ENCODE results near the gene CDC14A.
A peak's percentile ranks its signal among the peaks of the same experiment; 100 is the strongest.
"Not testable (repeated sequence)": the region's sequence is repeated elsewhere in the genome, so short reads cannot be mapped to it uniquely, and the experiment has no call there.

The CDC14A gene

DNA sequence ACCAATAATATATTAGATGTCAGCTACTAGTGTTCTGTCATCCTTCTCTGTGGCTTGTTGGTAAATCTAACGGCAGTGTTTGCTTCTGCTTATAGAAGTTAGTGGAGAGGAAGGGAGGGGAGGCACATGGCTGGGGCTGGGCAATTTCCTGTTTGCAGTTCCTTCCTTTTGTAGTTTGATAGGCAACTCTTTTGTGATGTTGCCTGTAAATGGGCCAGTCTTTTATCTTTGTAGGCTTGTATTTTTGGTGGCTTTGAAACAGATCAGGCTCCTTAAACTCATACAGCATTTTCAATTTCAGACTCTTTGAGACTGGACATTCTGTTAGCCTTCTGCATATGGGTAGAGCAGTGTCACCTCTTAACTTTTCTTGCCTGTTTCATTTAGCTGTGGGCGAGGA, 48.1 kb downstream of the CDC14A start:
- DNase-seq (ENCODE audit: low read depth in 2 of 2) = peak in 1 of 2 donors; percentile 32

GRCh38 chr1:100404821-100405220, 52.5 kb downstream of the CDC14A start:
- no peak for DNase-seq (ENCODE audit: low read depth in 2 of 2)

GRCh38 chr1:100405902-100406301, 53.6 kb downstream of the CDC14A start:
- not testable (repeated sequence) for DNase-seq (ENCODE audit: low read depth in 2 of 2)

DNA sequence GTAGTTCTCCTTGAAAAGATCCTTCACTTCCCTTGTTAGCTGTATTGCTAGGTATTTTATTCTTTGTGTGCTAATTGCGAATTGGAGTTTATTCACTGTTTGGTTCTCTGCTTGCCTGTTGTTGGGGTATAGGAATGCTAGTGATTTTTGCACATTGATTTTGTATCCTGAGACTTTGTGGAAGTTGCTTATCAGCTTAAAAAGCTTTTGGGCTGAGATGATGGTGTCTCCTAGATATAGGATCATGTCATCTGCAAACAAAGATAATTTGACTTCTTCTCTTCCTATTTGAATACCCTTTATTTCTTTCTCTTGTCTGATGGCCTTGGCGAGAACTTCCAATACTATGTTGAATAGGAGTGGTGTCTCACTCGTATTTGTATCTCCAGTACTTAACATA, 55.1 kb downstream of the CDC14A start:
- not testable (repeated sequence) for DNase-seq (ENCODE audit: low read depth in 2 of 2)

DNA sequence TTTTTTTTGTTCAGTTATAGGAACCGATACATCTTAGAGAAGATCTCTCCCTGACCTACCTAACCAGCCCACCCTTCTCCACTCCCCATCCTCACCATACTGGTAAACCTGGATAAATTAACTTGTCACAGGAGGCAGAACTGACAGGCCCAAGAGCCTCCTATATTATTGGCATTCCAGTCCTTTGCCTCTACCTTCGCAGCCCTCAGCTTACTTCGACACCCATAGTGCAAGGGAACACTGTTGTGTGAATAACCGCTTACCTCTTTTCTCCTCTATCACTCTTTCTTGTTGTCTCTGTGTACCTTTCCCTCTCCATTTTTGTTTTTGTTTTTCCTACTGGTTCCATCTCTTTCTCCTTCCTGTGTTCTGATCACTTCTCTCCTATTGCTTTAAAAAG, 58.7 kb downstream of the CDC14A start:
- no peak for DNase-seq (ENCODE audit: low read depth in 2 of 2)

GRCh38 chr1:100411574-100411973, 59.3 kb downstream of the CDC14A start:
- DNase-seq (ENCODE audit: low read depth in 2 of 2) = no peak

DNA sequence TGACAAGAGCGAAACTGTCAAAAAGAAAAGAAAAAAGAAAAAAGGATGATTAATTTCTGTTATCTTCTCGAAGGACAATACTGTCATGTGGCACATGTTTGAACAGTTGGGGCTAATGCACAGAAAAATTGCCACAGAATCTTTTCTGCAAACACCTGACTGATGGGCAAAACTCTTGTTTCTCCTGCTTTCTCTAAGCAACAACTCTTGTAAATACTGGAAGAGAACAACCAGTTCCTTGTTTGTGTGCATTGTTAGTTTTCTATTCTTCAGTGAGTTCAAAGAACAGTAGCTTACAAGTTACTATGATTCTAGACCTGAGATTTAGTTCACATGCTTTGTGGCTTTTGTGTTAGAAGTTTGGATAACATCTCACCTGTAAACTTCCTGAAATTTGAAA, 60.7 kb downstream of the CDC14A start:
- DNase-seq (ENCODE audit: low read depth in 2 of 2) = no peak

DNA sequence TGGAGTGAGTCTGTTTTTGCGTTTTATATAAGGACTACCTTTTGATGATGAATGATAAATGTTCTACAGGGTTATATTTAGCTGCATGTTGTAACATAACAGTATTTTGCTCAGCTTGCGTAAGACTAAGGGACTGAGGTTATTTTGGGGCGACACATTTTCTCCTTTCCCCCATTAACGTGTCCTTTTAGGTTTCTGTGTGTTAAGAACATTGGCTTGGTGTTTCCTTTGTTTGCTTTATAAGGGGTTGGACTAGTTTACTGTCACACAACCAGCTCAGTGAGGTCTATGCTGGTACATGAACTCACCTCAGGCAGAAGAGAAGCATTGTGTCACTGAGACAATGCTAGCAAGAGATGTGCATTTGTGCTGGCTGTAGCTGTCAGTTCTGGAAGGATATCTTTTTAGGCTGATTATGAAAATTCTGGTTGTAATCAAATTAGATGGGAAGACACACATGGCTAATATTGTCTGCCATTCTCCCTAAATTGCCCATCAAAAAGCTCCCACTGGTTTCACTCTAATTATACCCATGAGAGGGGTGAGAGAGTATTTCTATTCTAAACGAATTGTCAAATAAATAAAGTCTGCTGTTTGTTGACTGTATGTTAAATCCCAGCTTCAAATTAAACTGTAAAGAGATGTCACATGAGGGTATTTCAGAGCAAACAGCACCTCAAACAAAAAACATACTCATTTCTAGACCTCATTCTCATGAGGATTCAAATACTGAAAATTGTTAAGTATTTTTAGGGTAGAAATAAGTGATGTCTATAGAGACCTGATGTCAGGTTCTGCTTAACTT, 62.6 kb downstream of the CDC14A start:
- no peak for DNase-seq (ENCODE audit: low read depth in 2 of 2)

DNA sequence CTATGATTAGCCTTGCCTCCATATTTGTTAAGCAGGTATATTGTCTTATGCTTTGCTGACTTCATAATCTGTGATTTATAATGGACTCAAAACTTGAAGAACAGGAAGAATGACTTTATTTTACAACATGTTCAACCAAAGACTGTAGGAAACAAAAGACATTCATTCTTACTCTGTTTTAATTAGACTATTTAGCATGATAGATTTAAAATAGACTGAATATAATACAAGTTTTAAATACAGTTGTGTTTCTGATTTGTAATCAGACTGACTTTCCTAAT, 63.1 kb downstream of the CDC14A start:
- no peak for DNase-seq (ENCODE audit: low read depth in 2 of 2)

DNA sequence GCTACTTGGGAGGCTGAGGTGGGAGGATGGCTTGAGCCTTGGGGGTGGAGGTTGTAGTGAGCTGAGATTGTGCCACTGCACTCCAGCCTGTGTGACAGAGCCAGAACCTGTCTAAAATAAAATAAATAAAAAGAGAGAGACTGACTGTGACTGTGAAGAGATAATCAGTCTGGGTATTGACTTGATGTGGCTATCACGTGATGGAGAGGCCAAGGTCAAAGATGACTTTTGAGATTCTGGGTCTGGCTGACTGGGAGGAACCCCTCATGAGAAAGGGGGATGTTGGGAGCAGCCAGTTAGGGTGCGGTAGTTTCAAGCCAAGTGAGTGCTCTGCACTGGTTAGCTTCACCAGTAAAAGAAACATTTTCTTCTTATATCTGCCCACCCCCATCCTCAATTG, 66.8 kb downstream of the CDC14A start:
- no peak for DNase-seq (ENCODE audit: low read depth in 2 of 2)

GRCh38 chr1:100422065-100422464, 69.8 kb downstream of the CDC14A start:
- DNase-seq (ENCODE audit: low read depth in 2 of 2) = no peak

- DNase-seq (ENCODE audit: low read depth in 2 of 2) = no peak
Measured at GRCh38 chr1:100423832-100424337, 71.6 kb downstream of the CDC14A start.

GRCh38 chr1:100428160-100428559, 75.9 kb downstream of the CDC14A start:
- no peak for DNase-seq (ENCODE audit: low read depth in 2 of 2)

GRCh38 chr1:100430325-100430756, 78.0 kb downstream of the CDC14A start:
- no peak for DNase-seq (ENCODE audit: low read depth in 2 of 2)

GRCh38 chr1:100431954-100432353, 79.6 kb downstream of the CDC14A start:
- no peak for DNase-seq (ENCODE audit: low read depth in 2 of 2)

DNA sequence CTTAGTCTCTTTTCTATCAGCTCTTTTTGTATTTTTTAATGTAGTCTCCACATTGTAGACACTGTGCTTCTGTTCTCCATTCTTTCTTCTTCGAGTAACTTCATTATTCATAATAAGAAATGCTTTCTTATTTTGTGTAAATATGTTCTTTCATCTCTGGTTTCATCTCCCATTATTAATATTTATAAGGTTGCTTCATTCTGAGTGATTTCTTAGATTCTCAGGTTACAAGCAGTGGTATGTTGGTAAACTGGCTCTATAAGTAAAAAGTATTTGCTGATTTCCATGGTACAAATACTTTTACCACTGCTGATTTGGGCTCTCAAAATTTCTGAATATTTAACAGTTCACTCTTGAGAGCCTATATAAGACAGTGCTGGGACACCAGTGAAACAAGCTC, 81.3 kb downstream of the CDC14A start:
- no peak for DNase-seq (ENCODE audit: low read depth in 2 of 2)

DNA sequence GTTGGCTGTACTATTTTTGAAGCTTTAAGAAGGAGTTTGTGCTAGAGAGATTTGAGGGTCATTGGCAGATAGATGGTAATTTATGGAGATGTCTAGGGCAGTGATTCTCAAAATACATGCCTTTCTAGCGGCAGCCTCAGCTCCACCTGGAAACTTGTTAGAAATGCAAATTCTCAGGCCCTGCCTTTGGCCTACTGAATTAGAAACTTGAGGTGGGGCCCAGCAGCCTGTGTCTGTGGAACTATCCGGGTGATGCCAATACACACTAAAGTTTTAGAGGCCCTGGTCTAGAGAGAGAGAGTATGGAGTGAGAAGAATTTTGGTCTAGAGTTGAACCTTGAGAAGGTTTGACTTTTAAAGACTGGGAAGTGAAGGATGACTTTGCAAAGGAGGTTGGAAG, 82.5 kb downstream of the CDC14A start:
- DNase-seq (ENCODE audit: low read depth in 2 of 2) = no peak

- no peak for DNase-seq (ENCODE audit: low read depth in 2 of 2)
Measured at GRCh38 chr1:100438375-100438774, 86.1 kb downstream of the CDC14A start.

DNA sequence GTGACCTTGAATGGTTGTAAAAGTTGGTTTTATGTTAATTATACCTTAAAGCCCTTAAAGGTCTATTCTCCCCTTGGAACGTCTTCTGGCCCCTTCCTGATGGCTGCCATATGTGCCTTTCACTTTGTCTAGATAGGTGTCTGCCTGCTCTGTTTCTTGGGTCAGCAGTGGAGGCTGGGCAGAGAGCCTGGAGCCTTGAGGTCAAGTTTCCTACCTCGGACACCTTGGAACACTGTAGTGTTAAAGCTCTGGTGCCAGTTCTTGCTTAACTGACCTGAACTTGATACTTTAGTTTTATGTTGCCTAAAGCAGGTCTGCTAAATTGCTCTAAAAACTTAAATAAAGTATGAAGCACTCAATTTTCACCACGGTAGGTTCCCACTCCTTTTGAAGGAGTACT, 86.5 kb downstream of the CDC14A start:
- DNase-seq (ENCODE audit: low read depth in 2 of 2) = no peak

- DNase-seq (ENCODE audit: low read depth in 2 of 2) = peak; percentile 47 to 64
Measured at GRCh38 chr1:100440075-100440809, 87.9 kb downstream of the CDC14A start.

- DNase-seq (ENCODE audit: low read depth in 2 of 2) = no peak
Measured at GRCh38 chr1:100441146-100441545, 88.8 kb downstream of the CDC14A start.

- DNase-seq (ENCODE audit: low read depth in 2 of 2) = no peak
Measured at GRCh38 chr1:100441651-100442050, 89.3 kb downstream of the CDC14A start.

Measured in activated CD8-positive, alpha-beta memory T cell treated with anti-CD3 and anti-CD28 coated beads for 4 hours (primary cell).